GM12878 (cell line): ENCODE data around the gene TKTL1. TPM values are rescaled to one million over a fixed set of nuclear protein-coding genes. Genes with fewer than 3 reads are reported as not detected.

Experiments
- ATAC-seq: fragments of 200-7000 bp; cut with Tn5 transposase; 3 replicates; pipeline ENCODE4 v1.9.1; 2020; ENCODE audit warnings: mild to moderate bottlenecking, moderate library complexity
- BruUV-seq: library from RNA; stranded (reverse); fragments of 400-500 nt; replicated peaks from 2 replicates; lab custom pipeline; 2021; lab: Mats Ljungman, UMichigan
- CTCF ChIA-PET: fragments of 300-600 bp; sonication (Branson Sonifier 250); formaldehyde crosslinking; extraction: SDS; loops from one replicate; lab custom pipeline; 2021; ENCODE audit warnings: inconsistent platforms; lab: Yijun Ruan, JAX
- POLR2A ChIA-PET: fragments of 350-600 bp; formaldehyde crosslinking; extraction: SDS; loops from one replicate; lab custom pipeline; 2021; ENCODE audit warnings: inconsistent platforms; lab: Charles Lee
- RAD21 ChIA-PET: fragments of 300-600 bp; sonication (Branson Sonifier 250); formaldehyde crosslinking; loops from one replicate; lab custom pipeline; 2023; ENCODE audit warnings: antibody characterized with exemption; ENCODE audit not compliant: unreplicated experiment; lab: Charles Lee
- SMC1A ChIA-PET: fragments of 300-600 bp; sonication (Branson Sonifier 250); formaldehyde crosslinking; loops from one replicate; lab custom pipeline; 2023; ENCODE audit not compliant: unreplicated experiment, uncharacterized antibody; lab: Charles Lee
- DNase-seq: peaks from one replicate; pipeline ENCODE4 v3.0.0-alpha.2; 2011; ENCODE audit warnings: low read depth, low spot score
- FAIRE-seq: peaks from 3 replicates; lab custom pipeline; 2011; peaks lifted over from hg19 to GRCh38; lab: Jason Lieb, UNC
- H2AFZ ChIP-seq: 2 replicates; pipeline ENCODE4 v1.6.0; 2011; ENCODE audit warnings: low read depth, low read length, control low read depth; ENCODE audit not compliant: control insufficient read depth
- H3K27ac ChIP-seq: 2 replicates; pipeline ENCODE4 v1.5.1; 2011; ENCODE audit warnings: control low read depth; ENCODE audit not compliant: control insufficient read depth, insufficient read depth
- H3K27me3 ChIP-seq, 2 experiments: replicated peaks in 1 of 2; 2 replicates each; pipeline versions ENCODE4 v1.6.0 to v1.6.1; 2011; ENCODE audit warnings: low read length in 1 of 2; ENCODE audit not compliant: control insufficient read depth in 2 of 2, insufficient read depth in 2 of 2
- H3K36me3 ChIP-seq, 2 experiments: 2 replicates each; pipeline ENCODE4 v1.5.1; 2011; ENCODE audit warnings: low read length in 1 of 2; ENCODE audit not compliant: control insufficient read depth in 2 of 2, insufficient read depth in 2 of 2
- H3K4me1 ChIP-seq: 2 replicates; pipeline ENCODE4 v1.6.1; 2011; ENCODE audit warnings: mild to moderate bottlenecking, low read length, moderate library complexity, mixed read lengths; ENCODE audit not compliant: control insufficient read depth, insufficient read depth
- H3K4me2 ChIP-seq: 2 replicates; pipeline ENCODE4 v1.6.0; 2011; ENCODE audit warnings: control low read depth; ENCODE audit not compliant: control insufficient read depth, insufficient read depth
- H3K4me3 ChIP-seq: fragments of 200-600 bp; sonication (generic); 2 replicates; pipeline ENCODE4 v1.5.1; 2016
- H3K79me2 ChIP-seq: 2 replicates; pipeline ENCODE4 v1.6.0; 2011; ENCODE audit warnings: low read length; ENCODE audit not compliant: control insufficient read depth, insufficient read depth
- H3K9ac ChIP-seq: 2 replicates; pipeline ENCODE4 v1.8.0; 2011; ENCODE audit warnings: low read length, control low read depth, mixed read lengths; ENCODE audit not compliant: control insufficient read depth, insufficient read depth
- H3K9me3 ChIP-seq: replicated peaks from 3 replicates; pipeline ENCODE4 v1.5.1; 2011; ENCODE audit warnings: mild to moderate bottlenecking, low read length; ENCODE audit not compliant: control insufficient read depth, insufficient read depth
- H4K20me1 ChIP-seq: 2 replicates; pipeline ENCODE4 v1.6.0; 2011; ENCODE audit not compliant: control insufficient read depth, insufficient read depth
- EGR1 ChIP-seq, 2 experiments: IDR thresholded peaks; 1 replicate in 1 of 2; 2 replicates in 1 of 2; pipeline ENCODE4 v1.6.1; 2011 to 2012; ENCODE audit warnings: low read depth in 2 of 2, low read length in 2 of 2, borderline replicate concordance in 1 of 2, mild to moderate bottlenecking in 1 of 2, moderate library complexity in 1 of 2
- GATAD2B ChIP-seq: fragments of 450-650 bp; conservative IDR thresholded peaks from 2 replicates; pipeline ENCODE4 v1.6.1; 2017; ENCODE audit warnings: low read depth, mild to moderate bottlenecking, moderate library complexity
- IKZF1 ChIP-seq: fragments of 450-650 bp; conservative IDR thresholded peaks from 2 replicates; pipeline ENCODE4 v1.6.1; 2017; ENCODE audit warnings: antibody characterized with exemption, mild to moderate bottlenecking
- LARP7 ChIP-seq: fragments of 450-650 bp; IDR thresholded peaks from 2 replicates; pipeline ENCODE4 v1.6.1; 2017; ENCODE audit warnings: mild to moderate bottlenecking
- POLR2AphosphoS5 ChIP-seq: IDR thresholded peaks from 2 replicates; pipeline ENCODE4 v1.6.1; 2011; ENCODE audit warnings: mild to moderate bottlenecking, low read length, inconsistent platforms
- USF1 ChIP-seq: IDR thresholded peaks from 2 replicates; pipeline ENCODE4 v1.6.1; 2011; ENCODE audit warnings: borderline replicate concordance, low read depth, mild to moderate bottlenecking, moderate library complexity, mixed read lengths, low read length; ENCODE audit not compliant: insufficient read depth; ENCODE audit errors: extremely low read length
- WGBS: methylation state at CpG from one replicate; pipeline ENCODE4 v1.1.6; 2016; ENCODE audit warnings: low lambda C conversion rate; ENCODE audit not compliant: insufficient replicate concordance, insufficient coverage; ENCODE audit errors: missing lambda C conversion rate; 5-methylcytosine and 5-hydroxymethylcytosine counted together
- in situ Hi-C: fragments of 300-500 bp; cut with MboI; formaldehyde crosslinking; loops from 9 replicates; pipeline ENCODE4 v1.14.3; 2018; ENCODE audit warnings: mixed read lengths
- intact Hi-C: fragments of 100-400 bp; cut with micrococcal nuclease; formaldehyde crosslinking; loops from one replicate; pipeline ENCODE4 v1.14.2; 2022; ENCODE audit not compliant: unreplicated experiment
- polyA plus RNA-seq, 11 experiments: library from polyadenylated mRNA; depleted of rRNA in 4 of 11; unstranded in 6 of 11; stranded (reverse) in 5 of 11; fragments of >200 nt; fragmentation: Nextera tagmentation in 4 of 11; fragmentation: Illumina TruSeq in 1 of 11; extraction: Ambion mirVana in 4 of 11; extraction: Trizol in 1 of 11; gene quantifications; 1 replicate in 1 of 11; 2 replicates in 10 of 11; pipeline versions ENCODE4 v1.2.1 to v1.2.3, GENCODE V29; 2011 to 2016; ENCODE audit warnings: inconsistent platforms in 2 of 11, missing spikeins in 2 of 11, low read depth in 1 of 11
- total RNA-seq, 4 experiments: library from RNA; depleted of rRNA in 3 of 4; stranded (reverse); fragments of >200 nt in 3 of 4; fragmentation: Illumina TruSeq in 1 of 4; extraction: Trizol in 1 of 4; gene quantifications; 2 replicates each; pipeline versions ENCODE4 v1.2.1 to v1.2.3, GENCODE V29; 2013 to 2021

Gene TKTL1
- total and polyA plus RNA-seq, 10 of the 15 experiments (the other 5 are each of a cell fraction or from before 2014, with no cell fraction given), result 0.01 to 0.07 TPM; not detected in 8

- peak overlapping the region; percentile 58 for H3K27ac ChIP-seq
- FAIRE-seq (no peak), ATAC-seq (peak; percentile 8), DNase-seq (no peak)
- H3K79me2 ChIP-seq, result peaks cover 35% of the 10 kb centered on the region
- no TSS peak for BruUV-seq
- H3K27me3 ChIP-seq, result no peaks in the 10 kb centered on the region
- ChIA-PET CTCF (no interaction called here), POLR2A (no interaction called here), SMC1A (no interaction called here), RAD21 (no interaction called here)
- WGBS, result 24% methylated on average over 16 of the region's 43 CpGs
- in situ Hi-C loops, result loop anchor here (5.0 kb wide), 1 partner anchor 440 kb away; no protein-coding TSS in a partner anchor
- H4K20me1 ChIP-seq, result no peaks in the 10 kb centered on the region
- H3K4me1 ChIP-seq, result peaks cover 11% of the 10 kb centered on the region
- intact Hi-C loops, result loop anchor here (2.0 to 10.0 kb wide), 3 partner anchors 53 to 445 kb away; partner anchors contain the start of genes ARHGAP4 and ATP6AP1
- no peak overlapping the region for H2AFZ ChIP-seq
- TF ChIP-seq POLR2AphosphoS5, result peak; percentile 1; the same call in 1 of the 2 replicates
- TF ChIP-seq GATAD2B, result 0 out of 2 replicates have a peak, but pooled peaks have one; percentile 35
- TF ChIP-seq USF1, result no peak
- 0 out of 2 replicates have a peak, but pooled peaks have one; percentile 31 for TF ChIP-seq LARP7
- TF ChIP-seq IKZF1, result peak; percentile 40
- TF ChIP-seq EGR1 (IDR thresholded peaks at IDR 0.05; ENCODE audit: borderline replicate concordance in 1 of 2, low read depth in 2 of 2, low read length in 2 of 2), result no peak
- H3K4me2 ChIP-seq, result peak overlapping the region; percentile 74; the same call in 1 of the 2 replicates
- peak overlapping the region; percentile 49 for H3K4me3 ChIP-seq
- H3K9me3 ChIP-seq, result no peaks in the 10 kb centered on the region; the same call in 2 of the 3 replicates
- H3K36me3 ChIP-seq, result peaks cover 0 to 7% of the 10 kb centered on the region in 2 experiments; a peak in 2 of 4 replicates
- H3K9ac ChIP-seq, result peak overlapping the region; percentile 56; the same call in 1 of the 2 replicates
Measured at GRCh38 chrX:154371789-154372300, 76.2 kb downstream of the TKTL1 start.
